Measurements from ENCODE around the gene SEMA3E.
"Not testable (repeated sequence)": the region's sequence is repeated elsewhere in the genome, so short reads cannot be mapped to it uniquely, and the experiment has no call there.

SEMA3E gene

DNA sequence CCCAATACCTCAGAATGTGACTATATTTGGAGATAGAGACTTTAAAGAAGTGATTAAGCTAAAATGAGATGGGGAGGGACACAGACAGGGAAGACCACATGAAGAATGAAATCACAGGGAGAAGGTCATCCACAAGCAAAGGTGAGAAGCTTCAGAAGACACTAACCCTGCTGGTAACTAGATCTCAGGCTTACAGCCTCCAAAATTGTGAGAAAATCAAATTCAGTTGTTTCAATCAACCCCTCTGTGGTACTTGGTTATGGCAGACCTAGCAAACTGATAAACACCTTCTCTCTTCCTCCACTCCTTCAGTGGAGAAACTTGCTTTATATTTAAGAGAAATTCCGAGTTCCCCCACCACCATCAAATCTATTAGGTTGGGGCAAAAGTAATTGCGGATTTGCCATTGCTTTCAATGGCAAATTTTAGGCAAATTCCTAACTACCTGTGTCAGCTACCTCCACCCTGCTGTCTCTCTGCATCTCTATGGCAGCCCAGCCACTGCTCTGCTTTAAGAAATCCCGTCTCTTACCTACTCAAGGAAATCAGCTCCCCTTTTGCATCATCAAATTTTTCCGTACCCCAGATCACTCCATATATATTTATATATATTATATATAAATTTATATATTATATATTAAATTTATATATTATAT lies 38.2 kb downstream of the SEMA3E start:
- H3K4me1 Mint-ChIP-seq = no peaks in the 10 kb centered on the region
- H3K27ac Mint-ChIP-seq = no peak overlapping the region
- ATAC-seq (no peak), DNase-seq (no peak)
- H3K27me3 Mint-ChIP-seq = no peaks in the 10 kb centered on the region
- H3K36me3 Mint-ChIP-seq (ENCODE audit: low read depth) = no peaks in the 10 kb centered on the region
- peaks cover 8% of the 10 kb centered on the region for H3K9me3 Mint-ChIP-seq
- H3K4me3 Mint-ChIP-seq = no peak overlapping the region

GRCh38 chr7:83608716-83609115 lies 40.2 kb downstream of the SEMA3E start:
- Mint-ChIP-seq H3K36me3 (ENCODE audit: low read depth) (no peaks in the 10 kb centered on the region), H3K27ac (no peak overlapping the region), H3K9me3 (peaks cover 8% of the 10 kb centered on the region), H3K4me3 (no peak overlapping the region), H3K4me1 (no peaks in the 10 kb centered on the region), H3K27me3 (no peaks in the 10 kb centered on the region)
- ATAC-seq = no peak
- DNase-seq = no peak

DNA sequence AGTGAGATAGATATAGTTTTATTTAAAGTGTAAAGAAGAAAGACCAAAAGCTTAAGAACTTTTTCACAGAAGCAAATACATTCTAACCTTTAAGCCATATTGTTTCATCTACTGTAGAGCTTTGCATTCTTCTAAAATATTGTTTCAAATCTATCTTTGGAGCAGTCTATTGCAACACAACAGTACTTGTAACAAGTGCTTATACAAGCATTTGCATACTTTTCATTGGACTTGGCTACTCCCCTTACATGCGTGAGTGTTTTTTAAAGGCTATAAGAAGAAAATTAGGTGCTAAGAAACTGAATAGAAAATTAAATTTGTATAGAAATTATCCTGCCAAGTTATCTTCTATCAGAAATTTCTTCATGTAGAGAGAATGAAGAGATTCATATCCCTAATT lies 45.3 kb downstream of the SEMA3E start:
- H3K9me3 Mint-ChIP-seq = peaks cover 12% of the 10 kb centered on the region
- H3K4me3 Mint-ChIP-seq = no peak overlapping the region
- no peaks in the 10 kb centered on the region for H3K36me3 Mint-ChIP-seq (ENCODE audit: low read depth)
- ATAC-seq (no peak), DNase-seq (no peak)
- no peaks in the 10 kb centered on the region for H3K27me3 Mint-ChIP-seq
- no peaks in the 10 kb centered on the region for H3K4me1 Mint-ChIP-seq
- no peak overlapping the region for H3K27ac Mint-ChIP-seq

- no peak overlapping the region for H3K27ac Mint-ChIP-seq
- no peaks in the 10 kb centered on the region for H3K27me3 Mint-ChIP-seq
- ATAC-seq (no peak), DNase-seq (no peak)
- no peaks in the 10 kb centered on the region for H3K4me1 Mint-ChIP-seq
- no peaks in the 10 kb centered on the region for H3K36me3 Mint-ChIP-seq (ENCODE audit: low read depth)
- H3K4me3 Mint-ChIP-seq = no peak overlapping the region
- H3K9me3 Mint-ChIP-seq = peaks cover 4% of the 10 kb centered on the region
Measured at GRCh38 chr7:83599131-83599530, 49.8 kb downstream of the SEMA3E start.

DNA sequence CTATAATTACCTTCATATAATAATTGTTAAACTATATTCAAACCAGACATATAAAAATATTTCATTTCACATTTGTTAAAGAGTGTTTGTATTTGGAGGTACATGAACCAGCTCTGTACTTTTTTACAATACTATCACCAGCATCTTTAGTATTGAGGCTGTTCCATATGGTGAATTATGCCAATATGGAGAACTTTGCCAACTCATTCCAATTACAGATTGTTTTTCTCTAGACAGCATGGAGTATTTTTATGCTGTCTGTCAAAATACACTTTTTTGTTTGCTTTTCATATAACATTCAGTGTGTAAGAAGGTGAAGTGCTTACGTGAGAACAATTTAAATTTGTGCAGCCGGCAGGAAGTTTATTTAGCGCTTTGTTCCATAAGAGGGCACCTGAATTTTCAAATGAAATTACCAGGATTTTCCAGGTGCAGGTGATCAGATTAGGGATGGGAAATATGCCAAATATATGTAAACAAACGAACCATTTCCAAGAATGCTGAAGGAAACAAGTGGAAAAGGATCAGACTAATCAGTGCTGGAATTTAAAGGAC lies 54.9 kb downstream of the SEMA3E start:
- Mint-ChIP-seq H3K9me3 (no peaks in the 10 kb centered on the region), H3K4me1 (no peaks in the 10 kb centered on the region), H3K27ac (no peak overlapping the region), H3K36me3 (ENCODE audit: low read depth) (no peaks in the 10 kb centered on the region), H3K4me3 (no peak overlapping the region), H3K27me3 (no peaks in the 10 kb centered on the region)
- DNase-seq = no peak
- no peak for ATAC-seq

- Mint-ChIP-seq H3K4me3 (no peak overlapping the region), H3K4me1 (no peaks in the 10 kb centered on the region), H3K27ac (no peak overlapping the region), H3K36me3 (ENCODE audit: low read depth) (no peaks in the 10 kb centered on the region), H3K27me3 (no peaks in the 10 kb centered on the region), H3K9me3 (no peaks in the 10 kb centered on the region)
- DNase-seq = no peak
- ATAC-seq = no peak
Measured at GRCh38 chr7:83588602-83589240, 60.2 kb downstream of the SEMA3E start.

- Mint-ChIP-seq H3K27ac (no peak overlapping the region), H3K9me3 (no peaks in the 10 kb centered on the region), H3K4me1 (no peaks in the 10 kb centered on the region), H3K4me3 (no peak overlapping the region), H3K36me3 (ENCODE audit: low read depth) (no peaks in the 10 kb centered on the region), H3K27me3 (no peaks in the 10 kb centered on the region)
- DNase-seq (no peak), ATAC-seq (no peak)
Measured at GRCh38 chr7:83586281-83586680, 62.7 kb downstream of the SEMA3E start.

- no peak overlapping the region for H3K4me3 Mint-ChIP-seq
- H3K9me3 Mint-ChIP-seq = peaks cover 4% of the 10 kb centered on the region
- H3K36me3 Mint-ChIP-seq (ENCODE audit: low read depth) = no peaks in the 10 kb centered on the region
- ATAC-seq (no peak), DNase-seq (no peak)
- no peaks in the 10 kb centered on the region for H3K27me3 Mint-ChIP-seq
- no peak overlapping the region for H3K27ac Mint-ChIP-seq
- no peaks in the 10 kb centered on the region for H3K4me1 Mint-ChIP-seq
Measured at GRCh38 chr7:83581667-83582435, 67.1 kb downstream of the SEMA3E start.

- Mint-ChIP-seq H3K4me3 (no peak overlapping the region), H3K9me3 (peaks cover 4% of the 10 kb centered on the region), H3K27ac (no peak overlapping the region), H3K36me3 (ENCODE audit: low read depth) (no peaks in the 10 kb centered on the region), H3K27me3 (no peaks in the 10 kb centered on the region), H3K4me1 (no peaks in the 10 kb centered on the region)
- no peak for DNase-seq
- no peak for ATAC-seq
Measured at GRCh38 chr7:83579740-83580139, 69.2 kb downstream of the SEMA3E start.

GRCh38 chr7:83575436-83575835 lies 73.5 kb downstream of the SEMA3E start:
- Mint-ChIP-seq H3K4me3 (no peak overlapping the region), H3K36me3 (ENCODE audit: low read depth) (no peaks in the 10 kb centered on the region), H3K27ac (no peak overlapping the region), H3K27me3 (no peaks in the 10 kb centered on the region), H3K4me1 (no peaks in the 10 kb centered on the region), H3K9me3 (peaks cover 4% of the 10 kb centered on the region)
- ATAC-seq = no peak
- DNase-seq = no peak

- ATAC-seq = no peak
- H3K27me3 Mint-ChIP-seq = no peaks in the 10 kb centered on the region
- no peak for DNase-seq
- no peak overlapping the region for H3K27ac Mint-ChIP-seq
- peaks cover 2% of the 10 kb centered on the region for H3K9me3 Mint-ChIP-seq
- H3K4me3 Mint-ChIP-seq = no peak overlapping the region
- no peaks in the 10 kb centered on the region for H3K4me1 Mint-ChIP-seq
- H3K36me3 Mint-ChIP-seq (ENCODE audit: low read depth) = no peaks in the 10 kb centered on the region
Measured at GRCh38 chr7:83574616-83575015, 74.3 kb downstream of the SEMA3E start.

GRCh38 chr7:83562960-83563359 lies 86.0 kb downstream of the SEMA3E start:
- no peaks in the 10 kb centered on the region for H3K4me1 Mint-ChIP-seq
- DNase-seq = no peak
- no peaks in the 10 kb centered on the region for H3K27me3 Mint-ChIP-seq
- H3K27ac Mint-ChIP-seq = no peak overlapping the region
- H3K4me3 Mint-ChIP-seq = no peak overlapping the region
- no peaks in the 10 kb centered on the region for H3K36me3 Mint-ChIP-seq (ENCODE audit: low read depth)
- H3K9me3 Mint-ChIP-seq = peaks cover 9% of the 10 kb centered on the region
- no peak for ATAC-seq

GRCh38 chr7:83562289-83562688 lies 86.7 kb downstream of the SEMA3E start:
- no peak overlapping the region for H3K4me3 Mint-ChIP-seq
- no peaks in the 10 kb centered on the region for H3K36me3 Mint-ChIP-seq (ENCODE audit: low read depth)
- ATAC-seq (no peak), DNase-seq (no peak)
- no peak overlapping the region for H3K27ac Mint-ChIP-seq
- H3K4me1 Mint-ChIP-seq = no peaks in the 10 kb centered on the region
- peaks cover 9% of the 10 kb centered on the region for H3K9me3 Mint-ChIP-seq
- no peaks in the 10 kb centered on the region for H3K27me3 Mint-ChIP-seq

DNA sequence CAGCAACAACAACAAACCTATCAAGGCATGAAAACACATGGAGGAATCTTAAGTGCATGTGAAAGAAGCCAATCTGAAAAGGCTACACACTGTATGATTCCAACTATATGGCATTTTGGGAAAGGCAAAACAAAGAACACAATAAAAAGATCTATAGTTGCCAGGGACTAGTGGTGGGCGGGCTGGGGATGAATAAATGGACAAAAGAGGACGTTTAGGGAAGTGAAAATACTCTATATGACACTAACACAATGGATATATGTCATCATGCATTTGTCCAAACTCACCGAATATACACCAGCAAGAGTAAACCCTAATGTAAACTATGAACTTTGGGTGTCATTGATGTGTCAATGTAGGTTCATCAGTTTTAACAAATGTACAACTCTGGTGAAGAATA lies 89.1 kb downstream of the SEMA3E start:
- Mint-ChIP-seq H3K4me3 (no peak overlapping the region), H3K36me3 (ENCODE audit: low read depth) (no peaks in the 10 kb centered on the region), H3K27me3 (no peaks in the 10 kb centered on the region), H3K27ac (no peak overlapping the region), H3K4me1 (no peaks in the 10 kb centered on the region), H3K9me3 (peaks cover 4% of the 10 kb centered on the region)
- no peak for DNase-seq
- no peak for ATAC-seq

- DNase-seq; H3K4me3 Mint-ChIP-seq; H3K9me3 Mint-ChIP-seq; H3K36me3 Mint-ChIP-seq (ENCODE audit: low read depth); H3K27ac Mint-ChIP-seq; ATAC-seq; H3K4me1 Mint-ChIP-seq; H3K27me3 Mint-ChIP-seq: not testable (repeated sequence)
Measured at GRCh38 chr7:83552556-83552955, 96.4 kb downstream of the SEMA3E start.
